Lower leg skin (tissue), 4 donors: ENCODE measurements around the gene EMCN. TPM values are rescaled to one million over a fixed set of nuclear protein-coding genes. Genes with fewer than 3 reads are reported as not detected.

Source experiments
- DNase-seq, 2 donors: peaks; one replicate each; pipeline ENCODE4 v3.0.0-alpha.2; 2019; ENCODE audit warnings: low spot score in 2 of 2
- H3K4me3 ChIP-seq: fragments of 200-600 bp; sonication (generic); 2 replicates; pipeline ENCODE4 v1.5.1; 2017; ENCODE audit warnings: mild to moderate bottlenecking, low read depth; ENCODE audit not compliant: poor library complexity, severe bottlenecking
- CTCF ChIP-seq, 3 donors: fragments of 450-650 bp; IDR thresholded peaks; one replicate each; pipeline ENCODE4 v1.5.1; 2016; ENCODE audit warnings: antibody characterized with exemption in 3 of 3, mild to moderate bottlenecking in 3 of 3, moderate library complexity in 2 of 3
- POLR2A ChIP-seq, 2 donors: fragments of 450-650 bp; IDR thresholded peaks; one replicate each; pipeline ENCODE4 v1.6.1; 2016 to 2017; ENCODE audit warnings: antibody characterized with exemption in 2 of 2, mild to moderate bottlenecking in 1 of 2, moderate library complexity in 1 of 2
- WGBS, 2 donors: methylation state at CpG; one replicate each; pipeline ENCODE4 v1.1.5; 2018; 5-methylcytosine and 5-hydroxymethylcytosine counted together
- intact Hi-C: fragments of 100-400 bp; cut with DNase I; formaldehyde crosslinking; loops from one replicate; pipeline ENCODE4 v1.15.0; 2023; ENCODE audit warnings: low total_unique reads
- total RNA-seq, 4 donors: library from RNA; depleted of rRNA; stranded (reverse); fragments of >200 nt; gene quantifications; one replicate each; pipeline ENCODE4 v1.1.0, GENCODE V29; 2016

Gene EMCN
- total RNA-seq, 4 donors from 2014 or later: 1.9 to 11.1 (median 7.1) TPM

- WGBS, 2 donors: 51 to 60% methylated on average over 1 of the region's 1 CpG
- DNase-seq: no peak
- no peak overlapping the region for H3K4me3 ChIP-seq
- TF ChIP-seq CTCF (IDR thresholded peaks at IDR 0.05) (no peak), POLR2A (IDR thresholded peaks at IDR 0.05) (no peak)
- intact Hi-C loops: no loop called here
Observed at GRCh38 chr4:100525686-100526085, 7.9 kb upstream of the EMCN start.

GRCh38 chr4:100519205-100519604, 1.4 kb upstream of the EMCN start:
- WGBS, 2 donors: 37 to 53% methylated on average over 2 of the region's 2 CpGs
- H3K4me3 ChIP-seq: no peak overlapping the region
- TF ChIP-seq CTCF (IDR thresholded peaks at IDR 0.05) (no peak), POLR2A (IDR thresholded peaks at IDR 0.05) (no peak)
- no peak for DNase-seq
- intact Hi-C loops: no loop called here

GRCh38 chr4:100516225-100516624, 1.6 kb downstream of the EMCN start:
- H3K4me3 ChIP-seq: no peak overlapping the region
- no peak for DNase-seq
- no peak for TF ChIP-seq POLR2A (IDR thresholded peaks at IDR 0.05)
- no peak for TF ChIP-seq CTCF (IDR thresholded peaks at IDR 0.05)
- intact Hi-C loops: no loop called here
- WGBS, 2 donors: 58 to 70% methylated on average over 7 of the region's 7 CpGs

- H3K4me3 ChIP-seq: no peak overlapping the region
- intact Hi-C loops: no loop called here
- 42 to 49% methylated on average over 5 of the region's 5 CpGs for WGBS, 2 donors
- no peak for DNase-seq
- TF ChIP-seq POLR2A (IDR thresholded peaks at IDR 0.05) (no peak), CTCF (IDR thresholded peaks at IDR 0.05) (no peak)
Observed at GRCh38 chr4:100511896-100512295, 5.9 kb downstream of the EMCN start.

GRCh38 chr4:100510551-100510950, 7.3 kb downstream of the EMCN start:
- no peak for TF ChIP-seq POLR2A (IDR thresholded peaks at IDR 0.05)
- TF ChIP-seq CTCF (IDR thresholded peaks at IDR 0.05): no peak
- H3K4me3 ChIP-seq: no peak overlapping the region
- intact Hi-C loops: no loop called here
- DNase-seq: no peak
- 33 to 36% methylated on average over 2 of the region's 2 CpGs for WGBS, 2 donors

- DNase-seq: no peak
- WGBS, 2 donors: 73 to 75% methylated on average over 3 of the region's 3 CpGs
- intact Hi-C loops: no loop called here
- H3K4me3 ChIP-seq: no peak overlapping the region
- no peak for TF ChIP-seq CTCF (IDR thresholded peaks at IDR 0.05)
- no peak for TF ChIP-seq POLR2A (IDR thresholded peaks at IDR 0.05)
Observed at GRCh38 chr4:100509386-100509785, 8.4 kb downstream of the EMCN start.
